ENCODE data around the gene KIF1A. TPM values are rescaled to one million over a fixed set of nuclear protein-coding genes. Genes with fewer than 3 reads are reported as not detected.
A peak's percentile ranks its signal among the peaks of the same experiment; 100 is the strongest.
"Not testable (repeated sequence)": the region's sequence is repeated elsewhere in the genome, so short reads cannot be mapped to it uniquely, and the experiment has no call there.

KIF1A gene
- total RNA-seq, 2 donors from 2014 or later: 18.9 to 55.8 TPM

DNA sequence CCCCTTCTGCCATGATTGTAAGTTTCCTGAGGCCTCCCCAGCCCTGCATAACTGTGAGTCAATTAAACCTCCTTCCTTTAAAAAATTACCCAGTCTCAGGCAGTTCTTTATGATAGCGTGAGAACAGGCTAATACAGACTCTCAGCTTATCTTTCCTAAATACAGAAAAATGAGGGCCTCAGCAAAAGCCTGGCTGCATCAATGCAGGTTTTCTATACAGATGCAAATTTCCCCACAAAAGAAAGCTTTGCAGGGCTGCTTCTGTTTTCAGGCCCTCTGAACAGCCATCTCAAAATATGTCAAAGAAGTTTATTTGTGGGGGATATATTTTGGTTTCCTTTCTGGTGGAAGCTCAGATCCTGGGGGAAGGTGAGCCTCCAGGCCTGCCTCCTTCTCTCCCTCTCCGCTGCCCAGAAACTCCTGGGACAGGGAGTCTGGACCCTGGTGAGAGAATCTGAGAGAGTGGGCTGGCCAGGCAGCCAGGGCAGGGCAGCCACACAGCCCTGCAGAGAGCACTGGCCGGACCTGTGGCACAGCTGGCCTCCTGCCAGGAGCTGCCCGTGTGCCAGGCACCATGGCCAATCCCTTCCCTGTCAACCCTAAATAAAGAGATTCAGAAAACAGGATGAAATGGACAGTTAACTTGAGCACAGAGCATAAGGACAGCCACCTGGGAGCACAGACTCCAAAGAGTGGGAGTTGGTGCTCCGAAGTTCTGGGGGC is 27.0 kb upstream of the KIF1A start:
- H3K36me3 ChIP-seq: no peaks in the 10 kb centered on the region
- no peaks in the 10 kb centered on the region for H3K27me3 ChIP-seq (replicated peaks; ENCODE audit: insufficient read depth)
- TF ChIP-seq POLR2A (IDR thresholded peaks at IDR 0.05) (no peak), CTCF (IDR thresholded peaks at IDR 0.05) (no peak), POLR2AphosphoS5 (IDR thresholded peaks at IDR 0.05) (no peak)
- intact Hi-C loops (cut with DNase I): no loop called here
- H3K9me3 ChIP-seq: no peaks in the 10 kb centered on the region
- H3K27ac ChIP-seq: no peak overlapping the region
- H3K4me1 ChIP-seq (replicated peaks): no peaks in the 10 kb centered on the region
- no peak for DNase-seq (ENCODE audit: low spot score)
- 74% methylated on average over 5 of the region's 5 CpGs for WGBS
- no peak overlapping the region for H3K4me3 ChIP-seq

GRCh38 chr2:240846309-240846708 is 26.3 kb upstream of the KIF1A start:
- H3K27ac ChIP-seq; intact Hi-C loops (cut with DNase I); H3K4me1 ChIP-seq (replicated peaks); DNase-seq (ENCODE audit: low spot score); H3K27me3 ChIP-seq (replicated peaks; ENCODE audit: insufficient read depth); H3K36me3 ChIP-seq; H3K9me3 ChIP-seq; H3K4me3 ChIP-seq: not testable (repeated sequence)
- WGBS: 95% methylated on average over 2 of the region's 2 CpGs

DNA sequence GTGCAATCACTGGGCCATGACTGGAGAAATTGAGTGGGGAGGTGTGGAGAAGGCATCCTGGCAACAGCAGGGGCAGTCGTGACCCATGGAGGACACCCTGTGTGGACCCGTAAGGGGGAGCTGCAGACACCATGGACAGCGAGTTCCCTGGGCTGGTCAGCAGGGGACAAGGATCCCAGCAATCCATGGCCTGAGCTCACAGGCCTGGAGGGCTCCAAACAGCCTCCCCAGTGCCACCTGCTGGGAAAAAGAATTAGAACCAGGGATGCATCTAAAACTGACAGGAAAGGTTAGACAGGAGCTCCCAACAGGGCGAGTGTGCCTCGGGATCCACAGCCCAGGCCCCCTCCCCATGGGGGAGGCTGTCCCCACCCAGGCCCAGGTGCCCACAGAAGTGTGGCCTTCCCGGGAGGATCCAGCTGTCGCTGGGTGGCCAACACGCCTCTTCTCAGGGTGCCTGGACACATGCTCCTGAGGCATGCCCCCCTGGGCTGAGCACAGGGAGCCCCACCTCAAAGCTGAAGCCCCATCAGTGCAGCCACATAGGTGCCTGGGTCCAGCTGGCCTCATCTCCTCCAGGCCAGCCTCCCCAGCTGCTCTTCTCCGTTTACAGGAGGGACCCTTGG is 20.5 kb upstream of the KIF1A start:
- no peaks in the 10 kb centered on the region for H3K9me3 ChIP-seq
- H3K4me1 ChIP-seq (replicated peaks): no peaks in the 10 kb centered on the region
- H3K27me3 ChIP-seq (replicated peaks; ENCODE audit: insufficient read depth): no peaks in the 10 kb centered on the region
- no peak overlapping the region for H3K27ac ChIP-seq
- no peak overlapping the region for H3K4me3 ChIP-seq
- DNase-seq (ENCODE audit: low spot score): peak; percentile 49
- no peaks in the 10 kb centered on the region for H3K36me3 ChIP-seq
- TF ChIP-seq POLR2AphosphoS5 (IDR thresholded peaks at IDR 0.05) (peak; percentile 33), POLR2A (IDR thresholded peaks at IDR 0.05) (no peak), CTCF (IDR thresholded peaks at IDR 0.05) (peak in 3 of 4 experiments; percentile 52 to 69 (median 67))
- 34% methylated on average over 9 of the region's 9 CpGs for WGBS
- intact Hi-C loops (cut with DNase I): no loop called here

GRCh38 chr2:240839152-240840143 is 19.4 kb upstream of the KIF1A start:
- no peak for DNase-seq (ENCODE audit: low spot score)
- Histone ChIP-seq H3K36me3 (no peaks in the 10 kb centered on the region), H3K4me1 (replicated peaks) (no peaks in the 10 kb centered on the region), H3K27me3 (replicated peaks; ENCODE audit: insufficient read depth) (no peaks in the 10 kb centered on the region), H3K4me3 (no peak overlapping the region), H3K27ac (no peak overlapping the region), H3K9me3 (no peaks in the 10 kb centered on the region)
- TF ChIP-seq POLR2A (IDR thresholded peaks at IDR 0.05): no peak
- no peak for TF ChIP-seq CTCF (IDR thresholded peaks at IDR 0.05)
- TF ChIP-seq POLR2AphosphoS5 (IDR thresholded peaks at IDR 0.05): no peak
- intact Hi-C loops (cut with DNase I): no loop called here
- WGBS: 92% methylated on average over 28 of the region's 28 CpGs

DNA sequence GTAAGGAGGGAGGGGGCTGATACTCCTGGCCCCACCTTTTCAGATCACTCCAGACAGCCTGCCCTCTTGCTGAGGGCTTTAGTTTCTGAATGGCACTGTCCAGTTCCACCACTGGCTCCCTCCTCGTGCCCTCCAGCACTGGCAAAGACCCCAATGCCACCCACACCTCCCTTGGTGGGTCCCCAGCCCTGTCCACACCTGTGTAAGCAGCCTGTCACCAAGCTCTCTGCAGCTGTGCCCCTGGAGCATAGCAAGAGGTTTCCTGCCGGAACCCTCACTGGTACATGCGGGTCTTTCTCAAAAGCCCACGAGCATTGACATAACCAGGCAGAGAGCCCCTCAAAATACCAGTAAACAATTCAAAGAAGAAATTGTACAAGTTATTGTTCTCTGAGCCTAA is 17.6 kb upstream of the KIF1A start:
- Histone ChIP-seq H3K27ac (no peak overlapping the region), H3K36me3 (no peaks in the 10 kb centered on the region), H3K4me3 (no peak overlapping the region), H3K9me3 (no peaks in the 10 kb centered on the region), H3K27me3 (replicated peaks; ENCODE audit: insufficient read depth) (no peaks in the 10 kb centered on the region), H3K4me1 (replicated peaks) (no peaks in the 10 kb centered on the region)
- TF ChIP-seq CTCF (IDR thresholded peaks at IDR 0.05) (no peak), POLR2AphosphoS5 (IDR thresholded peaks at IDR 0.05) (no peak), POLR2A (IDR thresholded peaks at IDR 0.05) (no peak)
- intact Hi-C loops (cut with DNase I): no loop called here
- WGBS: 50% methylated on average over 4 of the region's 4 CpGs
- no peak for DNase-seq (ENCODE audit: low spot score)
